AG04450 (cell line): ENCODE results near the gene ANXA10. TPM values are rescaled to one million over a fixed set of nuclear protein-coding genes. Genes with fewer than 3 reads are reported as not detected.

ENCODE experiments used
- CTCF ChIA-PET: fragments of 300-600, 350-600 bp; formaldehyde crosslinking; extraction: SDS; loops from one replicate; lab custom pipeline; 2022; ENCODE audit warnings: antibody characterized with exemption, inconsistent platforms; lab: Charles Lee
- POLR2A ChIA-PET: fragments of 350-600 bp; formaldehyde crosslinking; extraction: SDS; loops from one replicate; lab custom pipeline; 2021; ENCODE audit warnings: antibody characterized with exemption, inconsistent platforms; lab: Yijun Ruan, JAX
- DNase-seq: peaks from one replicate; pipeline ENCODE4 v3.0.0-alpha.2; 2011; ENCODE audit warnings: low read depth, low spot score
- H3K27ac ChIP-seq: one replicate; pipeline ENCODE4 v1.5.1; 2012; ENCODE audit warnings: low read depth, low read length, control low read depth
- H3K27me3 ChIP-seq: one replicate; pipeline ENCODE4 v1.6.0; 2012; ENCODE audit warnings: low read length; ENCODE audit not compliant: control insufficient read depth, insufficient read depth
- H3K4me3 ChIP-seq: 2 replicates; pipeline ENCODE4 v1.5.1; 2011; ENCODE audit warnings: mild to moderate bottlenecking, low read depth, low read length, control low read depth
- H3K9me3 ChIP-seq: 2 replicates; pipeline ENCODE4 v1.5.1; 2012; ENCODE audit warnings: low read length; ENCODE audit not compliant: control insufficient read depth, insufficient read depth
- polyA plus RNA-seq: library from polyadenylated mRNA; depleted of rRNA; stranded (reverse); fragments of >200 nt; gene quantifications from 2 replicates; pipeline ENCODE4 v1.2.3, GENCODE V29; 2011; rRNA removed
- TF ChIP-seq, protein P1 (sequence below): IDR thresholded peaks from 2 replicates; pipeline ENCODE4 v1.5.1; 2011; ENCODE audit warnings: low read depth, low read length, control low read depth, inconsistent platforms

Gene ANXA10
- polyA plus RNA-seq, 1 experiment, result 0.60 TPM

DNA sequence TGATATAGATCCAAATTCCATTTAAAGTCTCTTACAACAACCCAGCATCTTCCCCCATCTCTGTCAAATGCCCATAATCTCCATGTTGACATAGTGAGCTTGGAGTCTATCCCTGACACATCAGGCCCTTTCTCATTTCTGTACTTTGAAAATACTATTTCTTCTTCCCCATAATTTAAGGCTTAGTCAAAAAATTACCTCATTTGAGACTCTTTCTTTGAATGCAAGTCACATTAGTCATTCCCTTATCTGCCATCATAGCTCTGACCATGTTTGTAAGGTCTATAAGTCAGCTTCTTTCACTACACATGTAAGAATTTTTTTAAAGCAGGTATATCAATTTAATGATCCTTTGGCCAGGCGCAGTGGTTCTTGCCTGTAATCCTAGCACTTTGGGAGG, 126.3 kb downstream of the ANXA10 start:
- ChIA-PET CTCF (interaction anchor here (1.1 kb wide), 1 partner anchor 646 kb away, joined by 4 read pairs; no protein-coding TSS in a partner anchor), POLR2A (no interaction called here)
- TF ChIP-seq, protein P1, sequence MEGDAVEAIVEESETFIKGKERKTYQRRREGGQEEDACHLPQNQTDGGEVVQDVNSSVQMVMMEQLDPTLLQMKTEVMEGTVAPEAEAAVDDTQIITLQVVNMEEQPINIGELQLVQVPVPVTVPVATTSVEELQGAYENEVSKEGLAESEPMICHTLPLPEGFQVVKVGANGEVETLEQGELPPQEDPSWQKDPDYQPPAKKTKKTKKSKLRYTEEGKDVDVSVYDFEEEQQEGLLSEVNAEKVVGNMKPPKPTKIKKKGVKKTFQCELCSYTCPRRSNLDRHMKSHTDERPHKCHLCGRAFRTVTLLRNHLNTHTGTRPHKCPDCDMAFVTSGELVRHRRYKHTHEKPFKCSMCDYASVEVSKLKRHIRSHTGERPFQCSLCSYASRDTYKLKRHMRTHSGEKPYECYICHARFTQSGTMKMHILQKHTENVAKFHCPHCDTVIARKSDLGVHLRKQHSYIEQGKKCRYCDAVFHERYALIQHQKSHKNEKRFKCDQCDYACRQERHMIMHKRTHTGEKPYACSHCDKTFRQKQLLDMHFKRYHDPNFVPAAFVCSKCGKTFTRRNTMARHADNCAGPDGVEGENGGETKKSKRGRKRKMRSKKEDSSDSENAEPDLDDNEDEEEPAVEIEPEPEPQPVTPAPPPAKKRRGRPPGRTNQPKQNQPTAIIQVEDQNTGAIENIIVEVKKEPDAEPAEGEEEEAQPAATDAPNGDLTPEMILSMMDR, result no peak
- Histone ChIP-seq H3K27me3 (no peaks in the 10 kb centered on the region), H3K9me3 (no peaks in the 10 kb centered on the region), H3K27ac (no peak overlapping the region), H3K4me3 (no peak overlapping the region)
- DNase-seq, result peak; percentile 7

DNA sequence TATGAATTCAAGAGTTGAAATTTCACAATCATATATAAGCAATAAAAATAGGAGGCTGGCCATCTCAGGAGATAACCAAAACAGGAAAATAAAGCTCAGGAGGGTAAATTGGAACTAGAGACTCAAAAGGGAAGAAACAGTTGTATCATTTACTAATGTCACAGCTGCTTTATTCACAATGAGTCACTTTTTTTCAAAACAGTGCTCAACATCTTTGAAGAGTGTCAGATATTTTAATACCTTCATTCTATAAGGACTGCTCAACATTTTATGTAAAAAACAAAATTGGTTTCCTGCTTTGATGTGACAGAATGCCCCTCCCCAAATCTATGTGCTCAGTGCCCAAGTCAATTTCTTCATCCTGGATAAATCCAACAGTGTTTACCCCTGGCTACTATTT, 128.6 kb downstream of the ANXA10 start:
- no peak overlapping the region for H3K4me3 ChIP-seq
- DNase-seq, result no peak
- no peak overlapping the region for H3K27ac ChIP-seq
- ChIA-PET POLR2A (no interaction called here), CTCF (no interaction called here)
- TF ChIP-seq, protein P1, result no peak
- H3K9me3 ChIP-seq, result no peaks in the 10 kb centered on the region
- H3K27me3 ChIP-seq, result no peaks in the 10 kb centered on the region

DNA sequence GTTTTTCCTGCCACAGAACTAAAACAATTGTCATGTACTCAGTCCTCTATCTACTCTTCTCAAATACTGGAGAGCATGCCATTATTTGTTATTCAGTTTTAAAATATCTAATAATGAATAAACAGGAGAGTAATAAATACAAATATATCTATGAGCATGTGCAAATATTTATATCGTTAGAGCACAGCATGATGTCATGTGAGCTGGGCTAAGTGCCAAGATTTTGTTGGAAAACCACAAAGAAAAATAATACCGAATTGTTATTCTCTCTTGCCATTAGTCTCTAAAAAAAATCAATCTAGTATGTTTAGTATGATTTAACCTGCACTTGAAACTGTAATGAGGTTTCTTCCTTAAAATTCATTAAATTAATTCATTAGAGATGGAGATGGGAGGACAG, 129.0 kb downstream of the ANXA10 start:
- Histone ChIP-seq H3K9me3 (no peaks in the 10 kb centered on the region), H3K27me3 (no peaks in the 10 kb centered on the region), H3K27ac (no peak overlapping the region), H3K4me3 (no peak overlapping the region)
- POLR2A ChIA-PET, result no interaction called here
- TF ChIP-seq, protein P1, result no peak
- peak; percentile 48 for DNase-seq
- CTCF ChIA-PET, result interaction anchor here (1.3 kb wide), 1 partner anchor 67 kb away, joined by 3 read pairs; no protein-coding TSS in a partner anchor

Other genes with a start within 250 kb of the ANXA10 start
- gene DDX60, start 226.2 kb downstream of the ANXA10 start, polyA plus RNA-seq, result 7.1 and 8.4 TPM in 2 replicates